ENCODE measurements around the gene NEGR1.
A peak's percentile ranks its signal among the peaks of the same experiment; 100 is the strongest.

The NEGR1 gene

DNA sequence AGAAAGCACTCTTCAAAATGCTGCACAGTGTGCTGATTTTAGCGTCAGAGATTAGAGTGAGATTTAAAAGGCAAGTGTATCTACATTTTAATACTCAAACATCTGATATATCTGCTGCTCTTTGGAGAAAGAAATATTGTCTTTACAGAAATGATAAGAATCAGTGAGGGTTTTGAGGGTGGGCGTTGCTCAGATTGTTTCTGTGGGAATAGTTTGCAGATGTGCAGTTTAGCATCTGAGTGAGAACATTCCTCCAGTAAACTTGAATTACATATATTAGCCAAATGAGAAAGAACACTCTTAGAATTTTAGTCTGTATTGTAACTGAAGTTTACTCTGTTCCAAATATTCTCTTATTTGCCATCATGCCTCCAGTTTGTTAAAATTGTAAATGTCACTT lies 549.2 kb downstream of the NEGR1 start:
- Histone ChIP-seq H3K4me2 (ENCODE audit: low read length) (no peak overlapping the region), H3K27me3 (ENCODE audit: low read depth, low read length) (no peaks in the 10 kb centered on the region), H4K20me1 (ENCODE audit: insufficient read depth, low read length) (no peaks in the 10 kb centered on the region), H3K9me3 (ENCODE audit: insufficient read depth, low read length) (no peaks in the 10 kb centered on the region), H3K9ac (ENCODE audit: low read length) (no peak overlapping the region), H3K79me2 (ENCODE audit: low read length) (no peaks in the 10 kb centered on the region), H3K4me3 (ENCODE audit: low read length) (no peak overlapping the region), H3K4me1 (ENCODE audit: low read length) (no peaks in the 10 kb centered on the region), H3K36me3 (replicated peaks; ENCODE audit: low read depth, low read length) (no peaks in the 10 kb centered on the region), H3K27ac (ENCODE audit: low read length) (no peak overlapping the region), H2AFZ (ENCODE audit: low read depth, low read length) (no peak overlapping the region)
- TF ChIP-seq, protein P1, sequence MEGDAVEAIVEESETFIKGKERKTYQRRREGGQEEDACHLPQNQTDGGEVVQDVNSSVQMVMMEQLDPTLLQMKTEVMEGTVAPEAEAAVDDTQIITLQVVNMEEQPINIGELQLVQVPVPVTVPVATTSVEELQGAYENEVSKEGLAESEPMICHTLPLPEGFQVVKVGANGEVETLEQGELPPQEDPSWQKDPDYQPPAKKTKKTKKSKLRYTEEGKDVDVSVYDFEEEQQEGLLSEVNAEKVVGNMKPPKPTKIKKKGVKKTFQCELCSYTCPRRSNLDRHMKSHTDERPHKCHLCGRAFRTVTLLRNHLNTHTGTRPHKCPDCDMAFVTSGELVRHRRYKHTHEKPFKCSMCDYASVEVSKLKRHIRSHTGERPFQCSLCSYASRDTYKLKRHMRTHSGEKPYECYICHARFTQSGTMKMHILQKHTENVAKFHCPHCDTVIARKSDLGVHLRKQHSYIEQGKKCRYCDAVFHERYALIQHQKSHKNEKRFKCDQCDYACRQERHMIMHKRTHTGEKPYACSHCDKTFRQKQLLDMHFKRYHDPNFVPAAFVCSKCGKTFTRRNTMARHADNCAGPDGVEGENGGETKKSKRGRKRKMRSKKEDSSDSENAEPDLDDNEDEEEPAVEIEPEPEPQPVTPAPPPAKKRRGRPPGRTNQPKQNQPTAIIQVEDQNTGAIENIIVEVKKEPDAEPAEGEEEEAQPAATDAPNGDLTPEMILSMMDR (IDR thresholded peaks at IDR 0.05; ENCODE audit: low read depth, low read length): no peak
- TF ChIP-seq EZH2phosphoT487 (IDR thresholded peaks at IDR 0.05; ENCODE audit: low read depth): no peak

DNA sequence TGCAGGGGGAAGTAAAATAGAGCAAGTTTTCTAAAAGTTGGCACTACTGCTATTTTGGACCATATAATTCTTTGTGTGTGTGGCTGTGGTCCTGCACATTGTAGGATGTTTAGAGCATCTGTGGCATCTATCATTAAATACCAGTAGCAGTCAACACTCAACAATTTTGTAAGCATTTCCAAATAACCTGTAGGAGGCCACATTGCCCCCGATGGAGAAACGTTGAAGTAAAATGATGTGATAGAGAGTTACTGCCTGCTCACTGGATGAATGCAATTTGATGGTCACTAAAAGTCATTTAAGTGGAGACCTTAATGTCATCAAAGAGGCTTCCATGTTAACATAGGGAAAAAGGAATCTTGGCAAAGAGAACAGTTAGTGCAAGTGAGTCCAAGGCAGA lies 560.8 kb downstream of the NEGR1 start:
- Histone ChIP-seq H3K36me3 (replicated peaks; ENCODE audit: low read depth, low read length) (no peaks in the 10 kb centered on the region), H3K27me3 (ENCODE audit: low read depth, low read length) (no peaks in the 10 kb centered on the region), H3K4me3 (ENCODE audit: low read length) (no peak overlapping the region), H3K79me2 (ENCODE audit: low read length) (no peaks in the 10 kb centered on the region), H3K27ac (ENCODE audit: low read length) (no peak overlapping the region), H3K9ac (ENCODE audit: low read length) (no peak overlapping the region), H3K9me3 (ENCODE audit: insufficient read depth, low read length) (no peaks in the 10 kb centered on the region), H3K4me2 (ENCODE audit: low read length) (no peak overlapping the region), H2AFZ (ENCODE audit: low read depth, low read length) (no peak overlapping the region), H4K20me1 (ENCODE audit: insufficient read depth, low read length) (no peaks in the 10 kb centered on the region), H3K4me1 (ENCODE audit: low read length) (no peaks in the 10 kb centered on the region)
- TF ChIP-seq, protein P1 (IDR thresholded peaks at IDR 0.05; ENCODE audit: low read depth, low read length): 0 out of 2 replicates have a peak, but pooled peaks have one; percentile 1
- TF ChIP-seq EZH2phosphoT487 (IDR thresholded peaks at IDR 0.05; ENCODE audit: low read depth): no peak

DNA sequence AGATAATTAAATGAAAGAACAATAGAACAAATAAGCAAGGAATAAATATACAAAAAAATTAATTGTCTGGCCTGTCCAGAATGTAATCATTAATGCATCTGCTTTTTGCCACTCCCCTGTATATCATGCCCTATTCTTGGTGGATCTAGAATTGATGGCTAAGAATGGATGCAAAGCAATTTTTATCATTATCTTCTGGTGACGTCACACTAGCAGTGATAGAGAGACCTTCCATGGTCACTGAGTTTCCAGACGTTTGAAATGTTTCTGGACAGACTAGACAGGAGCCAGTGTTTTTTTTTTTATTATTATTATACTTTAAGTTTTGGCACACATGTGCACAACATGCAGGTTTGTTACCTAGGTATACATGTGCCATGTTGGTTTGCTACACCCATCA lies 563.0 kb downstream of the NEGR1 start:
- Histone ChIP-seq H3K9ac (ENCODE audit: low read length) (no peak overlapping the region), H3K27ac (ENCODE audit: low read length) (no peak overlapping the region), H3K4me3 (ENCODE audit: low read length) (no peak overlapping the region), H3K27me3 (ENCODE audit: low read depth, low read length) (no peaks in the 10 kb centered on the region), H3K4me2 (ENCODE audit: low read length) (no peak overlapping the region), H3K79me2 (ENCODE audit: low read length) (no peaks in the 10 kb centered on the region), H3K36me3 (replicated peaks; ENCODE audit: low read depth, low read length) (no peaks in the 10 kb centered on the region), H4K20me1 (ENCODE audit: insufficient read depth, low read length) (no peaks in the 10 kb centered on the region), H3K4me1 (ENCODE audit: low read length) (no peaks in the 10 kb centered on the region), H2AFZ (ENCODE audit: low read depth, low read length) (no peak overlapping the region), H3K9me3 (ENCODE audit: insufficient read depth, low read length) (no peaks in the 10 kb centered on the region)
- no peak for TF ChIP-seq EZH2phosphoT487 (IDR thresholded peaks at IDR 0.05; ENCODE audit: low read depth)
- TF ChIP-seq, protein P1 (IDR thresholded peaks at IDR 0.05; ENCODE audit: low read depth, low read length): no peak

DNA sequence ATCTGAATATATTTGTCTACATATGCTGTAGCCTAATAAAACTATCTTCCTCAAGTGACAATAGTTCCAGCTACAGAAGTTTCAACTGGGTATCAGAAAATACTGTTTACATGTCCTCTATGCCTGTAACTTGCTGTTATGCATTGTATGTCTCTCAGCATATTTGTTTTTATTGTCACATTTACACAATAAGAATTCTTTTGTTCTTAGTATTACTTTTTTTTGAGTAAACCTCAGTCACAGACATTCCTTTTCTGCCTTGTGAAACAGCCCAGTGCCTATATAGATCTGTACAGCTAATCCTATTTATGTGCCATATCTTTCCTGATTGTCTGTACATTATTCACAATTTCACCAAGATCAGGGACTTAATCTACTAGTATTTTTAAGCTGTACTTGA lies 565.2 kb downstream of the NEGR1 start:
- no peaks in the 10 kb centered on the region for H3K9me3 ChIP-seq (ENCODE audit: insufficient read depth, low read length)
- no peaks in the 10 kb centered on the region for H3K36me3 ChIP-seq (replicated peaks; ENCODE audit: low read depth, low read length)
- no peaks in the 10 kb centered on the region for H3K79me2 ChIP-seq (ENCODE audit: low read length)
- H3K4me2 ChIP-seq (ENCODE audit: low read length): no peak overlapping the region
- no peak overlapping the region for H2AFZ ChIP-seq (ENCODE audit: low read depth, low read length)
- TF ChIP-seq, protein P1 (IDR thresholded peaks at IDR 0.05; ENCODE audit: low read depth, low read length): no peak
- no peak for TF ChIP-seq EZH2phosphoT487 (IDR thresholded peaks at IDR 0.05; ENCODE audit: low read depth)
- no peaks in the 10 kb centered on the region for H3K27me3 ChIP-seq (ENCODE audit: low read depth, low read length)
- H3K4me3 ChIP-seq (ENCODE audit: low read length): no peak overlapping the region
- no peaks in the 10 kb centered on the region for H3K4me1 ChIP-seq (ENCODE audit: low read length)
- no peaks in the 10 kb centered on the region for H4K20me1 ChIP-seq (ENCODE audit: insufficient read depth, low read length)
- no peak overlapping the region for H3K27ac ChIP-seq (ENCODE audit: low read length)
- H3K9ac ChIP-seq (ENCODE audit: low read length): no peak overlapping the region
